Activated CD8-positive, alpha-beta memory T cell treated with anti-CD3 and anti-CD28 coated beads for 4 hours (primary cell): ENCODE results near the gene EXT2.

ENCODE experiments used
- DNase-seq, 2 donors: peaks; one replicate each; pipeline ENCODE4 v3.0.0-alpha.2; 2020; ENCODE audit warnings: low read depth in 2 of 2

EXT2 gene

DNA sequence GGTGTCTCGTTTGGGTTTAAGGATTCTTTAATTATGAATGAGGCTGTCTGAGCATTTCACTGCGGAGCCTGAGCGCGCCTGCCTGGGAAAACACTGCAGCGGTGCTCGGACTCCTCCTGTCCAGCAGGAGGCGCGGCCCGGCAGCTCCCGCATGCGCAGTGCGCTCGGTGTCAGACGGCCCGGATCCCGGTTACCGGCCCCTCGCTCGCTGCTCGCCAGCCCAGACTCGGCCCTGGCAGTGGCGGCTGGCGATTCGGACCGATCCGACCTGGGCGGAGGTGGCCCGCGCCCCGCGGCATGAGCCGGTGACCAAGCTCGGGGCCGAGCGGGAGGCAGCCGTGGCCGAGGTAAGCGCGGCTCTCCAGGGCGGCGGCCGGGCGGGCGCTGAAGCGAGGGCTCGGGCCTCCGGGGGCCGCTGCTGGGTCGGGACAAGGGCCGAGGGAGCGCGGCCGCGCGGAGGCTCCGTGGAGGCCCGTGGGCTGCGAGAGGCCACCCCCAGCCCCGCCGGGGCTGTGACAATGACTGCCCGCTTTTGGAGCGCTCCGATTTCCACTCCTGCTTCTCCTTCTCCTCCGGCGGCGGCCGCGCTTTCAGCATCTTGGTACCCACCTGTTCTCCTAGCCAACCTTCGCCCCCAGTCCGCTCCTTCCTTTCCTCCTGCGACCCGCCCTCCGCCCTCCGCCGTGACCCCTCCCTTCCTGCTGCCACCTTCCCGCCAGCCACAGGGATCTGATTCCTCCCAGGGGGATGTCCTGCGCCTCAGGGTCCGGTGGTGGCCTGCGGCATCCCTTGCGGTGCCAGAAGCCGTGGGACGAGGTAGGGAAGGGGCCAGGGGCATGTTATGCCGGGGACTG is at the start of gene EXT2:
Gene EXT2 (plus strand): TSS at position 173 of the 854 bp plus-strand sequence. CDS start 12,035 bp downstream, outside the sequence.
- peak; percentile 69 to 76 for DNase-seq

DNA sequence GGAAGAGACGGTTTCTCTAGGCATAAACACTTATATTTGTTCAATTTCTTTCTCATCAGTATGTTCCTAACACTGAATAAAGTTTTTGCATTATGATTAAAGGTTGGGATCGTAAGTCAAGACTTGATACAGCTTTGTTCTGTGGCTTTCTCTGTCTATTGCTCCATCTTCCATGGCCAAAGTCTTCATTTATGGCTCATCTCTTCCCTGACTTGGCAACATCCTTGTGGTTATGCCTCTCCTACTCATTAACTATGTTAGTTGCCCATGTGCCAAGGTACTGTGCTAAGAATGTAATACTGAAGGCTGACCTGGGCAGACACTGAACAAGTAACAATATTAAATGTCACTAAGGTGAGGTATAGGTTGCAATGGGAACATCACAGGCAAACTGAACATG is 49.3 kb upstream of the EXT2 start:
- DNase-seq = no peak

DNA sequence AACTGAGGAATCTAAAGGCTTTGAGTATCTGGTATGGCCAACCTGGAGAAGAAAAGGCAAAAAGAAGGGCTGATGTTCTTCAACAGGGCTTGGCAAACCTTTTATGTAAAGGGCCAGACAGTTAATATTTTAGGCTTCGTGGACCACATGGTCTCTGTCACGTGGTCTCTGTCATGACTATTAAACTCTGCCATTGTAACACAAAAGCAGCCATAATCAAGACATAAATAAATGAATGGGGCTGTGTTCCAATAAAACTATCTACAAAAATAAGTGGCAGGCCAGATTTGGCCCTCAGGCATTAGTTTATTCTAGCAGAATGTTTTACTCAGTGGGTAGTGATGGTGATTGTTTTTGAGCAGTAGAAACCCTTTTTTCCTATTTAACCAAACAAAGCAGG is 48.2 kb upstream of the EXT2 start:
- no peak for DNase-seq

DNA sequence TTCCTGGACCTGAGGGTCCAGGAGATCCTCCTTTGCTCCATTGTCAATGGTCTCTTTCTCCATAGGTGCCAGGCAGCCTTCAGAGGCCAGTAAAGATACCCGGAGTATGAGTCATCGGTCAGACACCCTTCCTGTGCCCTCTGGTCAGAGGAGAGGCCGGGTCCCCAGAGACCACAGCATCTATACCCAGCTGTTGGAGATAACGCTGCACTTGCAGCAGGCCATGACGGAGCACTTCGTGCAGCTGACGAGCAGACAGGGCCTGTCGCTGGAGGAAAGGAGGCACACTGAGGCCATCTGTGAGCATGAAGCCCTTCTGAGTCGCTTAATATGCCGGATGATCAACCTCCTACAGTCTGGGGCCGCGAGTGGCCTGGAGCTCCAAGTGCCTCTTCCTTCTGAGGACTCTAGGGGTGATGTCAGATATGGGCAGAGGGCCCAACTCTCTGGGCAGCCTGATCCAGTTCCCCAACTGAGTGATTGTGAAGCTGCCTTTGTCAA is 47.5 kb upstream of the EXT2 start, which contains the start of gene ACCSL:
Gene ACCSL (plus strand): TSS at position 51 of the 501 bp plus-strand sequence. CDS start 56 bp downstream, at position 107.
- no peak for DNase-seq

GRCh38 chr11:44049832-44050231 is 45.6 kb upstream of the EXT2 start:
- DNase-seq = no peak

GRCh38 chr11:44051171-44051570 is 44.3 kb upstream of the EXT2 start:
- no peak for DNase-seq

- DNase-seq = no peak
Measured at GRCh38 chr11:44057340-44057739, 38.1 kb upstream of the EXT2 start.

GRCh38 chr11:44058275-44058674 is 37.2 kb upstream of the EXT2 start:
- no peak for DNase-seq

DNA sequence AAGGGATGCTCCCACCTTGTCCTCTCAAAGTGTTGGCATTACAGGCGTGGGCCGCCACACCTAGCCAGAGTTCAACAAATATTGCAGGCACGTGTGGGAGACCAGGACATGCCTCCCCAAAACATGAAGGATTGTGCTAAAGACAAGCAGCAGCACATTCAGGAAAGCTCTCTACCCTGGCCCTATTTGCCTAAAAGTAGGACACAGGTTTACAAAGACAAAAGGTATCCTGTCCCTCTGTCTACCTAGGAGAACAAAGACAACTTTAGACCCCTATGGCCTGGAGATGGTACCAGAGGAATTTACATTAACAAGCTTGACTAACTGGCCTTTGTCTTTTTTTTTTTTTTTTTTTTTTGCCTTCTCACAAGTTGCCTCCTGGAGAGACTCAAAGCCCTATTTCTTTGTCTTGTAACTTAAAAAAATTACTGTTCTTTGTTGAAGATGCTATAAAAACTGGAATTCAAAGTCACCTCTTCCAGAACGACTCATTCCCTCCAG is 30.3 kb upstream of the EXT2 start:
- no peak for DNase-seq

- peak; percentile 76 to 79 for DNase-seq
Measured at GRCh38 chr11:44065841-44066731, 29.4 kb upstream of the EXT2 start, which contains the start of gene ACCS. Gene ACCS, plus strand, starts transcription at chr11:44066270. Its CDS starts 1,358 bp downstream, at chr11:44067628.

DNA sequence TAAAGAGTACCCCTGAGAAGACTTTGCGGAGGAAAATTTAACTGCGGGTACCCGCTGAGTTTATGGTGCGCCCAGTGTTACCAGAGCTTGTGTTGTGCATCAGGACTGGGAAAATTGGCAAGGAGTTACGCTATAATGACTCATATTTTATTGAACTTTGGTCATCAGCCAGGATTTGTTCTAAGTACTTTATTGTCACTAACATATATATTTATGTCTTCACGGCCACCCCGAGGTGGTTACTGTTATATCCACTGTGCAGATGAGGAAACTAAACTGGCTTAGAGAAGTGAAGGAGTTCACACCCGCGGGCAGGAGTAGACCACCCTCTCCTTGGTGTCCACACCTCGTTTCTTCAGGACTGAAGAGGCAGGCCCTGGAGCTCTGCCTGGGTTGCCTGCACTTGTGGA is 28.7 kb upstream of the EXT2 start:
- DNase-seq = no peak

- DNase-seq = no peak
Measured at GRCh38 chr11:44067266-44067665, 28.2 kb upstream of the EXT2 start.

DNA sequence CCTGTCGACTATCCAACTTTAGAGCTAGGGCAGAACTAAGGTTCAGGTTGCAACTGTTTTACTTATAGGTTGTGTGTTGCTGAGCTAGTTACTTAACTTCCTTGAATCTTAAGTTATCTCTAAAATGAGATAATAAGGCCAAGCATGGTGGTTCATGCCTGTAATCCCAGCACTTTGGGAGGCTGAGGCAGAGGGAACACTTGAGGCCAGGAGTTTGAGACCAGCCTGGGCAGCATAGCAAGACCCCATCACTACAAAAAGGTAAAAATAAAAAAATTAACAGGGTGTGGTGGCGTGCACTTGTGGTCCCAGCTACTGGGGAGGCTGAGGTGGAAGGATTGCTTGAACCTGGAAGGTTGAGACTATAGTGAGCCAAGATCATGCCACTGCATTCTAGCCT is 27.3 kb upstream of the EXT2 start:
- DNase-seq = no peak

GRCh38 chr11:44071157-44071556 is 24.3 kb upstream of the EXT2 start:
- DNase-seq = no peak

DNA sequence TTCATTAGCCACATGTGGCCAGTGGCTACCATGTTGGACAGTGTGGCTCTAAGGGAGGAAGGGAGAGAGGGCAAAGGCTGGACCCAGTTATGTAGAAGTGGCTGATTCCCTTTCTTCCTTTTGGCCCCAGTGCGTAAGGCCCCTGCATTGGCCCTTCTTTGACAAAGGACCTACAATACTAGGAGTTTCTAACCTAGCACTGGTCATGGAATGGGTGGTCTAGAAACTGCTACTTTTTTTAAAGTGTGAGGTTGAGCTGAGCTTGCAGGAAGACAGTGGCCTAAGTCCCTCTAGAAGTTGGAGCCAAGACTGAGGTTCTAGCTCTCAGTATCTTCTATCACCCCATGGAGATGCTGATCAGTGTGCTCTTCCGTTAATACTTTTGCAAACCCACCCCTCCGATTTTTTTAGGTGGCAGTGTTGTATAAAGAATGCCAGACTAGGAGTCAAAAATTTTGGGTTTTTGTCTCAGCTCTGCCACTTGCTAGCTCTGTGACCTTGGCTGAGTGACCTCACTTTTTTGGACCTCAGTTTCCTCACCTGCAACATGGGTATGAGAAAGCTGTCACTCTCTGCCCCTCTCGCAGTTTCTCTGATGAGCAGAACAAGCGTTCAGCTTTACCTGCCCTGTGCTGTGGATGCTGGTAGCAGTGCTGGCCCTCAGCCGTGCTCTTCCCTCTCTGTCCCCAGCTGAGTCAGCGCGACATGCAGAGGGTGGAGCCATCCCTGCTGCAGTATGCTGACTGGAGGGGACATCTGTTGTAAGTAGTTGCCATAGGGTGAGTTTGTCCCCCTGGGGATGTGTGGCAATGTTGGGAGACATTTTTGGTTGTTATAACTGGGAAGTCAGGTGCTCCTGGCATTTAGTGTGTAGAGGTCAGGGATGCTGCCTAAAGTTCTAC is 22.5 kb upstream of the EXT2 start:
- no peak for DNase-seq

DNA sequence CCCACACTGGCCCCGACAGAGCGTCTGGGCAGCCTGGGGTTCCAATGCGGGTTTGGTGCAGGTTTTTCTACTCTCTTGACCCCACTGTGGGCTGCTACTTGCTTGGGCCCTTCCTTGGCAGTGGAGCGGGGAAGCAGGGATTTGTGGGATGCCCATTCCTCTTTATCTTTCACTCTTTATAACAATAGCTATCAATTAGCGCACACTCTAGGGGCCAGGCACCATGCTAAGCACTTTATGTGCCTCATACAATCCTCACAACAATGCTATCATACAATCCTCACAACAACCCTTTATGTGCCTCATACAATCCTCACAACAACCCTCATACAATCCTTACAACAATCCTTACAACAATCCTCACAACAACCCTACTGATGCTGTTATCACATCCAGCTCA is 16.7 kb upstream of the EXT2 start:
- DNase-seq = no peak

DNA sequence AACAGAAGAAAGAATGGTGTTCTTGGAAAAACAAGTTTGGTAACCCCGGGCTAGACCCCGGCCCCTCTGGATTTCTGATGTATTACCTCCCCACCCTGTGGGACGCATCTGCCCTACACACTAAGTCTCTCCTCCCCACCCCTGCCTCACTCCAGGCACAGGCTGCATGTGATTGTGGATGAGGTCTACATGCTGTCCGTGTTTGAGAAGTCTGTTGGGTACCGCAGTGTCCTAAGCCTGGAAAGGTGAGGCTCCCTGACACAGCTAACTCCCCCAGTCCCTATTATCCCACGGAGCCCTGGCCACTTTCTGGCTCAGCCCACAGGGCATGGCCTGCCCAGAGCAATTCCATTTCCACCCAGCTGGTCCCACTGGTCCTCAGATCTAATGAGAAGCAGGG is 16.1 kb upstream of the EXT2 start:
- no peak for DNase-seq

DNA sequence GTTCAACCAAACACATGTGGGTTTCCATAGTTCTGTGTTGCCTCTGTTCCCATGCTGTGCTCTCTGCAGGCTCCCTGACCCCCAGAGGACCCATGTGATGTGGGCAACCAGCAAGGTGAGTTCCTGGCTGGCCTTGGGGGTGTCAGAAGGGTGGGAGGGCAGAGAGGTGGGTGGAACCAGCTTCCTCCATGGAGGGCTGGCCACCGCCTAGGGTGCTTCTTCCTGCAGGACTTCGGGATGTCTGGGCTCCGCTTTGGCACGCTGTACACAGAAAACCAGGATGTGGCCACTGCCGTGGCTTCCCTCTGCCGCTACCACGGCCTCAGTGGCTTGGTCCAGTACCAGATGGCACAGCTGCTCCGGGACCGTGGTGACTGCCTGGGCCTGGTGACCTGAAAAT is 14.5 kb upstream of the EXT2 start:
- DNase-seq = no peak

GRCh38 chr11:44082645-44083044 is 12.8 kb upstream of the EXT2 start:
- no peak for DNase-seq

DNA sequence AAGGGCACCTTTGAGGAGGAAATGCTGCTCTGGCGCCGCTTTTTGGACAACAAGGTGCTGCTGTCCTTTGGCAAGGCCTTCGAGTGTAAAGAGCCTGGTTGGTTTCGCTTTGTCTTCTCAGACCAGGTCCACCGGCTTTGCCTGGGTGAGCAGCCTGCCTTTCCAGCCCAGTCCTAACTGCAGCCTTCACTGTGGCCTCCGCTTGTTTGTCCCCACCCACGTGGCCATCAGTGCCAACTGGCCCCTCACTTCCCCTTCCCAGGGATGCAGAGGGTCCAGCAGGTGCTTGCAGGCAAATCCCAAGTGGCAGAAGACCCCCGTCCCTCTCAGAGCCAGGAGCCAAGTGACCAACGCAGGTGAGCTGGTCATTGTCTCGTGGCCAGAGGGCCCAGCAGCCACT is 12.0 kb upstream of the EXT2 start:
- DNase-seq = no peak

DNA sequence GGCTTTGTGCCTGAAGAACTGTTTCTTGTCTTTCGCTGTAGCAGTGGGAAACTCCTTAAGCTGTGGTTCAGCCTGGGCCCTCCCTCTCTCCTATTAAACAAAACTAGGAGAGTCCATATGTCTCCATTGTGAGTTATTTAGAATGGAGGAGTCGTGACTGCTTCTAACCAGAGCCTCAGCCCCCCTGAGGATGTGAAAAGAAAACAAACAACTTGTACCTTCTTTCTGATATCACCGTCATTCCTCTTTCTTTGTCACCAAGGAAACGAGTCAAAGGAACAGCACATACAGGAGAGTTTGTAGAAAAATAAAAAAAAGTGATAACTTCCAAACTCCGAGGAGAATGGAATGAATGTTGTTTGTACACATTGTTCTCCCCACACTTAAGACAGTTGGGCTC is 11.6 kb upstream of the EXT2 start:
- DNase-seq = no peak
